Astrocyte (in vitro differentiated cells and primary cell): ENCODE data around the gene AOC3.

Experiments
- EZH2 ChIP-seq: IDR thresholded peaks from 2 replicates; pipeline ENCODE4 v1.6.1; 2012; ENCODE audit warnings: mild to moderate bottlenecking, low read length, inconsistent platforms; ENCODE audit not compliant: insufficient read depth
- TF ChIP-seq, protein P1 (sequence below): IDR thresholded peaks from 2 replicates; pipeline ENCODE4 v1.5.1; 2011; ENCODE audit warnings: low read depth, mild to moderate bottlenecking, inconsistent platforms, low read length, moderate library complexity; ENCODE audit not compliant: insufficient read depth

- TF ChIP-seq, protein P1, sequence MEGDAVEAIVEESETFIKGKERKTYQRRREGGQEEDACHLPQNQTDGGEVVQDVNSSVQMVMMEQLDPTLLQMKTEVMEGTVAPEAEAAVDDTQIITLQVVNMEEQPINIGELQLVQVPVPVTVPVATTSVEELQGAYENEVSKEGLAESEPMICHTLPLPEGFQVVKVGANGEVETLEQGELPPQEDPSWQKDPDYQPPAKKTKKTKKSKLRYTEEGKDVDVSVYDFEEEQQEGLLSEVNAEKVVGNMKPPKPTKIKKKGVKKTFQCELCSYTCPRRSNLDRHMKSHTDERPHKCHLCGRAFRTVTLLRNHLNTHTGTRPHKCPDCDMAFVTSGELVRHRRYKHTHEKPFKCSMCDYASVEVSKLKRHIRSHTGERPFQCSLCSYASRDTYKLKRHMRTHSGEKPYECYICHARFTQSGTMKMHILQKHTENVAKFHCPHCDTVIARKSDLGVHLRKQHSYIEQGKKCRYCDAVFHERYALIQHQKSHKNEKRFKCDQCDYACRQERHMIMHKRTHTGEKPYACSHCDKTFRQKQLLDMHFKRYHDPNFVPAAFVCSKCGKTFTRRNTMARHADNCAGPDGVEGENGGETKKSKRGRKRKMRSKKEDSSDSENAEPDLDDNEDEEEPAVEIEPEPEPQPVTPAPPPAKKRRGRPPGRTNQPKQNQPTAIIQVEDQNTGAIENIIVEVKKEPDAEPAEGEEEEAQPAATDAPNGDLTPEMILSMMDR, result no peak
- no peak for TF ChIP-seq EZH2
Observed at GRCh38 chr17:42853597-42853967, 2.6 kb downstream of the AOC3 start.
